GM12872 (cell line): Measurements from ENCODE around the gene ATP1A1.

Experiments
- TF ChIP-seq, protein P1 (sequence below): IDR thresholded peaks from 3 replicates; pipeline ENCODE4 v1.5.1; 2011; ENCODE audit warnings: low read depth, mild to moderate bottlenecking, low read length, moderate library complexity; ENCODE audit not compliant: insufficient read depth

Gene ATP1A1

DNA sequence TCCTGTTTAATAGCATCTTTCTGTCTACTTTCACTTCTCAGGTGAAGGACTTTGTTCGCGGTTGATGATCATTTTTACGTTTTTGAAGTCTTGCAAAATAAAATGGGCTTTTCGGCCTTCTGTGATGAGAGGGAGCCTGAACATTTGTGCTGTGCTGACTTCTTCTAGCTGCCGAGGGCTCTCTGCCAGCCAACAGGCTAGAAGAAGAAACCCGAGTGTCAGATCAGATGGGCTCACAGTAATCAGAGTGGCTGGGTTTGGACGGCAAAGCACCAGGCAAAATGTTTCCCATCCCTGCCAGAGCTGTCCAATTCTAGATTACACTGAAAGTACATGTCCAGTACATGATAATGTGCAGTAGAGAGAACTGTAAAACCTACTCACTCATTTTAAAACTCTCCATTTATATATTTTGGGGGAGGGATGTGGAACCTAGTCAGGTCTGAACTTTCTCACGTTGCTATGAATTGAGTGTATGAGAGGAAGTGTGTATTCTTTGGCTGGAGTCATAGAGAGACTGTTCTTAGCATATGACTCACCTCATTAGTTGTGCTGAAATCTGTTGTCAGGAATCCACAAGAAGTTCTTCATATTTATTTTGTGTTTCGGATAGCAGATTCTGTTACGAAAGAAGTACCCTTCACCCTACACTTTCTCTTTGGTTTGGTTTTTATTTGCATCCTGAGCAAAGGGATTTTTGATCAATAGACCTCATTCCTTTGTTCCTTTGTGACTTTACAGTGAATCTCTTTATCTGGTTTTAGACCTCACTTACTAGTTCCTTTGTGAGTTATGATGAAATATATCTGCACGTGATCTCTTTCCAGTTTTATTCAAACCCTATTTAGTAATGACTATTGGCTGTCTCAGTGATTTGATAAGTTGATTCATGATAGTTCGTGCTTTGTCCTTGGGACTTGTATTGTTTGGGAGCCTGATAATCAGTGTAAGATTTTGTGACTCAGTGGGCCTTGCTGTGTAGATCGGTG, 4.8 kb downstream of the ATP1A1 start:
- TF ChIP-seq, protein P1, sequence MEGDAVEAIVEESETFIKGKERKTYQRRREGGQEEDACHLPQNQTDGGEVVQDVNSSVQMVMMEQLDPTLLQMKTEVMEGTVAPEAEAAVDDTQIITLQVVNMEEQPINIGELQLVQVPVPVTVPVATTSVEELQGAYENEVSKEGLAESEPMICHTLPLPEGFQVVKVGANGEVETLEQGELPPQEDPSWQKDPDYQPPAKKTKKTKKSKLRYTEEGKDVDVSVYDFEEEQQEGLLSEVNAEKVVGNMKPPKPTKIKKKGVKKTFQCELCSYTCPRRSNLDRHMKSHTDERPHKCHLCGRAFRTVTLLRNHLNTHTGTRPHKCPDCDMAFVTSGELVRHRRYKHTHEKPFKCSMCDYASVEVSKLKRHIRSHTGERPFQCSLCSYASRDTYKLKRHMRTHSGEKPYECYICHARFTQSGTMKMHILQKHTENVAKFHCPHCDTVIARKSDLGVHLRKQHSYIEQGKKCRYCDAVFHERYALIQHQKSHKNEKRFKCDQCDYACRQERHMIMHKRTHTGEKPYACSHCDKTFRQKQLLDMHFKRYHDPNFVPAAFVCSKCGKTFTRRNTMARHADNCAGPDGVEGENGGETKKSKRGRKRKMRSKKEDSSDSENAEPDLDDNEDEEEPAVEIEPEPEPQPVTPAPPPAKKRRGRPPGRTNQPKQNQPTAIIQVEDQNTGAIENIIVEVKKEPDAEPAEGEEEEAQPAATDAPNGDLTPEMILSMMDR: no peak

DNA sequence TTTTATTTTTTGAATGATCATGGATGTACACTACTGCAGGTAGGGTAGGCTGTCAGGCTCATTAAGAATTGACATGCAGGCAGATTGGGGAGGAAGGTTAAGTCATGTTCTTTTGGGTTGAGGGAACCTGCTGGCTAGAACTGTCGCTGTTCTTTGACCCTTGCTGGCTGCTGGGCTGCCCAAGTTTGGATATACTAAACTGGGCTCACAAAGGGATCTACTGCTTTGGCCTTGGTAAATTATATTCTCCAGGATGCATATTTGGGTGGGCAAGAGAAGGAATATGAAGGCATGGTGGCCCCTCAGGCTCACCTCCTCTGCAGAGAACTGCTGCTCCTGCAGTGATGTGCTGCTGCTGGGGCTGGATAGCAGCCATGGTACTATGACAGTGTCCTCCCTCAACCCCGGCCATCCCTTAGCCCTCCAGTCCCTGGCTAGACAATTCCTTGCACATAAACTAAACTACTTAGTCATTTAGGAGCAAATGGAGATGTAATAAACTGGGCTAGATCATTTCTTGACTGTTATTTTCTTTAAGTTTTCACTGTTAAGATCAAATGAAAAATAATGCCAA, 6.1 kb downstream of the ATP1A1 start:
- TF ChIP-seq, protein P1: no peak

DNA sequence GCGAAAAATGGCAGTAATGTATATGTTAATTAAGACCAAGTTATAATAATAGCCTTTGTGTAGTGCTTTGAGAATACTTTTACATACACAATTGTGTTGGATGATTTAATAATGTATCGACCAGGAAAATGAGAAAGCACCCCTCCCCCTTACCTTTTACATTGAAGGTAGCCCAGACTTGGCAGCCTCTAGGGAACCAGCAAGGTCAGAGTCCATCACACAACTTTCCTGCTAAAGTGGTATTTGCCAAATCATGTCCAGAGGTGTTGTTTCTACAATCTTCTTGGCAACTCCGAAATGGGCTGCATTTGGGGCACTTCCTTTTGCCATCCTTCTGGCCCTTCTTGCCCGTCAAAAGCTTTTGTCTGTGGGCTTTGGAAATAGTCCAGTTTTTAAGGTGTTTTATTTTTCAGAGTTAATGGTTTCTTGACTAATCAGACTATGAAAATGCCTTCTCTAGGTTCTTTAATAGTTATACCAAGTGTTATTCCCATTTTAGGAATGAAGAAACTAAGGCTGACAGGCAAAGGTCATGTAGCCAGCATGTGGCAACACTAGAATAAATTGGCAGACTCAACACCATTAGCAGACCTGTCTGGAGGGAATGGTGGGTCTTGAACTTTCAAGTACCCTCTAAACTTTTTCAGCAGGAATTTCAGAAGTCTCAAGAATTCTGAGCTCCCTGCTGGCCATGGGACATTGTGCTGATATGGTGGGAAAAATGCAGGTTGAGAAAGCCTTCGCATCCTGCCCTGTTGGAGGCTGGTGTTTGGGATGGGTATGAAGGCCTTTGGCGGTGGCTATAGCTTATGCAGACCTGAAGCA, 6.8 kb downstream of the ATP1A1 start:
- TF ChIP-seq, protein P1: no peak

DNA sequence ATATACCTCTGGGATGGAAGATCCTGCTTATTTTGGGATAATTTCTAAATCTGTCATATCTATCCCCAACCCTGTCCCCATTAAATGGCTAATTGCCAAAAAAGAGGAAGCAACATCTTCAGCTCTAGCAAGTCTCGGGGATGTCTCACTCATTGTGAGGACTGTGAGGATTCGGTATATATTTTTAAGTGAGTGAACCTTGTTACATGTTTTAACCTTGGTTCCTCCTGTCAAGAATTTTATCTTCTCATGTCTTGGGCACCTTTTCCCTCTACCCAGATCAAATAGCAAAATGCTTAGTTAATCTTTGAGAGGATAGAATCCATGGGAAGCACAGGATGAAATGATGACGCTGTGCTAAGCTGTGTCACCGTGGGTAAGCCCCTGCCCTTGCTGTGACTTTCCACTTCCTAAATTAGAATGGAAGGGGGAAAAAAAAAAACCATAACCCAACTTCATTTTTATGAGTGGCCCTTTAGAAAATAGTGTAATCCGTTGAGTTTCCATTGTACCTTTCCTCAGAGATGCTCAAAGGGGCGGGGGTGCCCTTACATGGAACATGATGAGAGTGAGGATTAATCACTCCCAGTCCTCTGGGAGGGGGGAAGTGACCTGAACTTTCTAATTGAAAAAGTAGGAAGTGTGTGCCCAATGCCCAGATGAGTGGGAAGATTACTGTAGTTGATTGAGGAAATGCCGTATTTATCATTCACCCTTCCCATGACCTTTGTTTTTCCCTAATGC, 7.6 kb downstream of the ATP1A1 start:
- TF ChIP-seq, protein P1: no peak

DNA sequence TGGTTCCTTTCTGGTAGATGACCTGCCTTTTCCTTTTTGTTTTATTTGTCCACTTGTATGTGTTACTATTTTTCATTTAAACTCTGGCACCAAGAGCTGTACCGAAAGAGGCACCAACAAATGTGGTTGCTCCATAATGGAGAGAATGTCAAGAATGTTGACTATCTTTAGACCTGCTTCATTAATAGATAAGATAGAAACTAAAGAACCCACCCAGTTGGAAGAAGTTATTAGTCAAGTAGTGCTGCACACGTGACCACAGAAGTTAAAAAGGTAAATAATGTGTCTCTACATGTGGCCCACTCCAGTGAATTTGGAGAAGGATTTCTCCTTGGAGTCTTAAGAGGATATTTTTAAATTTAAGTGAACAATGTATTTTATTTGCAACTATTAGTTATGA, 9.3 kb downstream of the ATP1A1 start:
- TF ChIP-seq, protein P1: no peak

DNA sequence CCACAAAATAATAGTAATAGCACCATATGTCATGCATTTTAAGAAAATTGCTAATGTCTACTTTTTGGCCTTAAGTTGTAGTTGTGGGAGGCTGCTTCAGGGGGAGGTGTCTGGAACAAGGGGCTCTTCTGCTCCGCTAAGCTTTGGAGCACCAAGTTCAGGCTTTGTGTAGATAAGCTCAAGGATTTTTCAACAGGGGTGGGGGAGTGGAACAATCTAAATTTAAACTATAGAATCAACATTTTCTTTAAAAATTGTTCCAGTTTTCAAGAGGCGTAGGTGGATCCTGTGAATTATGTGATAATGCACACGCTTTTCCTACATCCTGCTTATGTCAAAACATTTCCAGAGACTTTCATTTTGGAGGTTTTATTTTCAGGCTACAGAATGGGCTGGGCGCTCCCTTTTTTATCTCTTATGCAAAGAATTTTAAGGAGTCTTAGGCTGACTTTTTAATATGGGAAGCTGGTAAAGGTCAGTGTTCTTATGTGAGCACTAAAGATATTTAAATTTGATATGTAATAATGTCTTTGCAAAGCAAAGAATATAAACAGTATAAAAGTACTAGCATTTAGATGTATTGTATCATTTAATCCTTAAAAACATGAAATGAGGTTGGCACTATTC, 9.9 kb downstream of the ATP1A1 start:
- TF ChIP-seq, protein P1: no peak
